ENCODE results near the gene TGFB1I1.
"Not testable (repeated sequence)": the region's sequence is repeated elsewhere in the genome, so short reads cannot be mapped to it uniquely, and the experiment has no call there.

Gene TGFB1I1

DNA sequence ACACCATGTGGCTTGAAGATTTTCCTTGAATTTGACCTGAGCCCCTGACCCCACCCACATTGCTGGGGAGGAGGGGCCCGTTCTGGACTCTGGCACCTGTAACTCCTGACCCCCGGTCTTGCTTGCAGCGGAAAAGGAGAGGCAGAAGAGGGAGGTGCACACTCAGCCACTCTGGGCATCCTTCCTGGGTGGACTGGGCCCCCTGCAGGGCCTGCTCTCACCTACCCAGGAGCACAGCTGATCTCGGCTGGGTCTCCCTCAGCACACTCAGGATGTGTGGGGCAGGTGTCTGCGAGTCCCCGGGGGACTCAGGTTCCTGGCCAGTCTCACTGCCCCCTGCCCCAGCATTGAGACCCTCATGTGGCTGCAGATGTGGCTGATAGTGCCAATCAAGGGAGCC lies 51.8 kb downstream of the TGFB1I1 start:
- DNase-seq = not testable (repeated sequence)

DNA sequence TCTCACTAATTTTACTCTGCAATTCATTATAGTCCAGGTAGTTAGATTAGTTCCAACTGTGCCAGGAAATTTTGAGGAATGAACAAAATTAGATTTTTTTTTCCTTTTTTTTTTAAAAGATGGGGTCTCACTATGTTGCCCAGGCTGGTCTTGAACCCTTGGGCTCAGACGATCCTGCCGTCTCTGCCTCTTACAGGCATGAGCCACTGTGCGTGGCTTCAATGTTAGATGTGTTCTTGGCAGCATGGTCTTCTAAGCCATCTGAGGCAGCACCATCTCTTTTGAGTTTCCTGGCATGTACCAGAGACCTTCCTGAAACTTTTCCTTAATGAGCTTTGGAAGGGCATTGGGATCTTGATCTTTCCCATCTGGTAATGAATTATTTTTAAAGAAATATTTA lies 53.2 kb downstream of the TGFB1I1 start:
- no peak for DNase-seq
